GM18499 (cell line): ENCODE measurements around the gene SLC45A3.
"Not testable (repeated sequence)": the region's sequence is repeated elsewhere in the genome, so short reads cannot be mapped to it uniquely, and the experiment has no call there.

Source experiments
- ATAC-seq: cut with Tn5 transposase; IDR thresholded peaks from one replicate; pipeline ENCODE4 v1.9.1; 2021; ENCODE audit warnings: moderate number of reproducible peaks; ENCODE audit not compliant: insufficient read depth, unreplicated experiment

SLC45A3 gene

DNA sequence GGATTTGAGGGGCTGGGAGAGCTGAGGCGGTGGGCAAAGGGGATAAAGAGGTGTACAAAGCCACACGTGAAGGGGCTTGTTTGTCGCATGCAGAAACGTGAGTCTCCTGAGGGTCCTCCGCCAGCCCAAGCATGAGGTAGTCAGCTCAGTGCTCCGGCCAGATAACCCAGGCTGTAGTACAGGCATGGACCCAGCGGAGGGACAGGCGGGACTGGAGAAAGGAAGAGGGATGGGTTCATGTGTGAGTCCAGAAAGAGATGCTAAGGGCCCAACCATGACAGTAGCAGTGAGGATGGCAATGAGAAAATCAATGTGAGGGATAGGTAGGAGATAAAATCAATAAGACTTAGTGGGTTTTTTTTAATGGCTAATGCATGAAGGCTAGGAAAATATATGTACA, 34.8 kb downstream of the SLC45A3 start:
- ATAC-seq, result no peak

DNA sequence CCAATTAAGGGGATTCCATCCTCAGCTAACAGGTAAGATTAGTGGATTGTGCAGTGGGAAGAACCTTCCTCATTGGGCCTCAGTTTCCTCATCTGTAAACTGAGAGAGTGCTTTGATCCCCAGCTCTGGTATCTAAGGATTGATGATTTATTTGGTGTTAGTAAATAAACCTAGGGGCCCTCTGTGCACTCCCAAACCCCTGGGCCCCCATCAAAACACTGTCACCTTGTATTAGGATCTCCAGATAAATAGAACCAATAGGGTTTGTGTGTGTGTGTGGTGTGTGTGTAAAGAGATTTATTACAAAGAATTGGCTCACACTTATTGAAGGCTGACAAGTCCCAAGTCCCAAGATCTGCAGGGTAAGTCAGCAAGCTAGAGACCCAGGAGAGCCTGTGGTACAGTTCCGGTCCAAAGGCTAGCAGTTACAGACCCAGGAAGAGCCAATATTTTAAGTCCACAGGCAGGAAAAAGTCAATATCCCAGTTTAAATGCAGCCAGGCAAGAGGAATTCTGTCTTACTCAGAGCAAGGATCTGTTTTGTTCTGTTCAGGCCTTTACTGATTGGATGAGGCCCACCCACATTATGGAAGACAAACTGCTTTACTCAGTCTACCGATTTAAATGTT, 37.5 kb downstream of the SLC45A3 start:
- ATAC-seq, result no peak

DNA sequence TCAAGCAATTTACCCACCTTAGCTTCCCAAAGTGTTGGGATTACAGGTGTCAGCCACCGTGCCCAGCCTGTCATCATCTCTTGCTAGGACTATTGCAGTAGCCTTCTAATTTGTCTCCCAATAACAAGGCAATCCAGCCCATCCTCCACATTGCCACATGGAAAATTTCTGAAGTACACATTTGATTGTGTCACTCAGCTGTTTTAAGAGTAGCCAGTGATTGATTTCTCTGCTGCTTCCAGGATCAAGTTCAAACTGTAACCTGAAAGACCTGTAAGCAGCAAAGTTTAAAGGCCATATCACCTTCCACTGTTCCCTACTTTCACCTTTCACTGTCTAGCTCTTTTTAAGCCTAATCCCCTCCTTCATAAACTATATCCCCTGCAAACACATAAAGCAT, 40.7 kb downstream of the SLC45A3 start:
- no peak for ATAC-seq

GRCh38 chr1:205637854-205638468, 42.3 kb downstream of the SLC45A3 start:
- ATAC-seq, result no peak

DNA sequence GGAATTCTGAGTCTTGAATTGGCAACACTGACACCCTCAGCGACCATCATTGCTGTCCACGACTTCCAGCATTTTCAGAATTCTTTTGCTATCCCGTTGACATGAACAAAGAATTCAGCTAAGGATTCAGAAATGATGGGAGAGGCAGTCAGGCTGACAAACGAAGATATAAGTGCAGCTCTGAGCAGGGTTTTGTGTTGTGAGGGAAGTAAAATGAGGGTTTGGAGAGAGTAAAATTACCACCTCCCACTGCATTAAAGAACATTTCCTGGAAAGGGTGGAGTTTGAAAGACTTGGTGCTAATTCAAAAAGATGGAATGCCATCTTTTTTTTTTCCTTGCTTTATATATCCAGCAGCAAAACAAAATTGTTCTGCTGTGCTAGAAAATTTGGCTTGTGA, 43.6 kb downstream of the SLC45A3 start:
- no peak for ATAC-seq

- ATAC-seq, result not testable (repeated sequence)
Observed at GRCh38 chr1:205636138-205636530, 44.2 kb downstream of the SLC45A3 start.

DNA sequence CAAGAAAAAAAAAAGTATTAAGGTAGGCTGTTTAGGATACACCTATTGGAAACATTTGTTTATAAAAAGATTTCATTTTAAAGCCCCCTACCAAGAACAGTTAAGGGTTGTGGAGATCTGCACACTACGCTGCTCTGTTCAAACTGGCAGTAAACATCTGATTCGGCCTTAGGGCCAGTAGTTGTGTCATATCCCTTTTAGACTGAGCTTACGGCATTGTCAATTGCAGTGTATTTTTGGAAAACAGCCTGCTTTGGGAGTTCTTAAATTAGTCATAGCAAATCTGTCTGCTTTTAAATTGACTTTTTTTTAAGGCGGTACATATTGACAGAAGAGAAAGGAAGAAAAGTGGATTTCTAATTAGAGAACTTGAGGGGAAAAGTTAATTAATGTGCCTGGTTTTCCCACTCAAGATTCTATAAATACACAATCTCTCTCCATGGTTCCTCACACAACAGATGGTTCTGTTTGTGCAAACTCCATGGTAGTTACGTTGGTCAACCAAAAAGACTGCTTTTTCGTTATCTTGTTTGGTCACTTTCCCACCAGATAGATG, 46.8 kb downstream of the SLC45A3 start:
- no peak for ATAC-seq

DNA sequence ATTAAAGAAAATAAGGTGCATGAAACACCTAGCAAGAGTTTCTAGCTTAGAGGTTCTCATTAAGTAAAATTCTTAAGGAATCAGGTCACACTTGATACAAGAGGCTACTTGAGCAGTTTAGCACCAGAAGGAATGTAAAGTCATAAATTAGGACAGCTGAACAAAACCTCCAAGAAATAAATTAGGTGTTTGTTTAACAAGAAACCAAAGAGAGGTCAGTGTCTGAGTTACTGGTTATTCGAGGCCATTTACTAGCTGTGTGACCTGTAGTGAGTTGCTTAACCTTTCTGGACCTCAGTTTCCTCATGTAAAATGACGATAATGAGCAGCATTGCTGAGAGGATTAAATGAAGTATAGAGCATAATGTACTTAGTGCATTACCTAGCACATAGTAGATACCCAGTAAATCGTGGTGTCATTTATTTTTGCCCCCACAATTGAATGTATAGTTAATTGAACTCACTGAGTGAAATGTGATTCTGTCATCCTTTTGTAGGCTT, 47.6 kb downstream of the SLC45A3 start:
- no peak for ATAC-seq

DNA sequence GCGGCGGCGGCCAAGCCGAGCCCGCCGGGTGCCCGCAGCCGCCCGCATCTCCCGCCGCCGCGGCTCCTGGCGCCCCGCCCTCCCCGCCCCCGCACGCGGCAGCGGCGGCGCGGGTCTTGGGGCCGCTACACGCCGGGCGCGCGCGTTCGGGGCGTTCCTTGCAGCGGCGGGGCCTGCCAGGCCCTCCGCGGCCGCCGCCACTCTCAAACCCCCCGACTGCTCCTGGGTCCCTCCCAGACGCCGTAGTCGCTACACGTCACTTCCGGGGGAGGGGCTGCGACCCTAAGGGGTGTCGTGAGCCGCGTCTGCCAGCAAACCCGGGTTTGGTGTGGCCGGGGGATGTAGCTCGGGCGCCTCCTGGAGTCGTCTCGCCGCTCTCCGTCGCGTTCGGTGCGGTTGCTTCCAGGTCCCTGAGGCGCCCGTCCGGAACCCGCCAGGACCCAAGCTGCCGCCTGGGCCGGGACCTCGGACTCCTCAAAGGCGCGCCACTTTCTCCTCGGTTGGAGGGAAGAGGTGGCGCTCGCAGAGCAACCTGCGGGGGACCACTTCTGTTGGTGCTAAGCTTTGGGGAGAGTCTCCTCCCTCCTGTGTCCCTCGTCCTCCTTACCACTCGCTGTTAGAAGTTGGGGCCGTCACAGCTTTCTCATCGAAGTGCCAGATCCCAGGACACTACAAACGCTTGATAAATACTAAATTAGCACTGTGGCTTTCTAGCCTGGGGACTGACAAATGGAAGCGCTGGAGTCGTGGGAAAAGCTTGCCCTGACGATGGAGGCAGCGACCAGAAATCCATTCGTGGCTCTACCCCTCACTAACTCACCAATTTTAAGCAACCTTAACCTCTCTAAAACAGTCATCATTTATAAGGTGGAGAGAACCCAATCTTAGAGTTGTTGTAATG, 48.3 kb downstream of the SLC45A3 start, which contains the start of gene ELK4:
Gene ELK4 (minus strand): TSS at position 244 of the 901 bp plus-strand sequence. CDS start 8,129 bp downstream, outside the sequence.
- peak; percentile 37 for ATAC-seq

GRCh38 chr1:205631010-205631767, 49.1 kb downstream of the SLC45A3 start:
- peak; percentile 52 for ATAC-seq

DNA sequence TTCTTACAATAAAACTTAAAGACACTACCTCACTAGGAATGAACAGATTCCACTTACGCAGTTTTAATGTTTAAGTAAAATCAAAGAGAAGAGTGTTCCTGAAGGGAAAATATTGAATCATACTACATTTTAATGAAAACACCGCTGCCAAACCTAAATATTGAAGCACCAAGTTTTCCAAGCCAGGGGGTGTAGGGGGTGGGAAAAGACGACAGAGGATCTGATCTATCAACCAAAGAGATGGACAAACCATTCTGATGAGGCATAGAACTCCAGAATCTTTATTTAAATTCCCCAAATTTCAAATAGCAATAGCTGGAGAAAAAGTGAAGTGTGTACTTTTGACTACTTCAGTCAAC, 49.7 kb downstream of the SLC45A3 start:
- ATAC-seq, result no peak

GRCh38 chr1:205630241-205630640, 50.1 kb downstream of the SLC45A3 start:
- ATAC-seq, result no peak

DNA sequence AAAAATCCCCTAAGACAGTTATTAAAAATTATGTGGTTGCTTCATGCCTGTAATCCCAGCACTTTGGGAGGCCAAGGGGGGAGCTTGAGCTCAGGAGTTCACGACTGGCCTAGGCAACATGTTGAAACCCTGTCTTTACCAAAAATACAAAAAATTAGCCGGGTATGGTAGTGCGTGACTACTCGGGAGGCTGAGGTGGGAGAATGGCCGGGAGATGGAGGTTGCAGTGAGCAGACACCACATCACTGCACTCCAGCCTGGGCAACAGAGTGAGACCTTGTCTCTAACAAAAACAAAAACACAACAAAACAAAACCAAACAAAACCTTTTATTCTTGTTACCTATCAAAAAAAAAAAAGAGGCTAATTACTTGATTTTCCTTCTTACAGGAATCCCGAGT, 50.6 kb downstream of the SLC45A3 start:
- ATAC-seq, result no peak

- ATAC-seq, result no peak
Observed at GRCh38 chr1:205627956-205628355, 52.4 kb downstream of the SLC45A3 start.

DNA sequence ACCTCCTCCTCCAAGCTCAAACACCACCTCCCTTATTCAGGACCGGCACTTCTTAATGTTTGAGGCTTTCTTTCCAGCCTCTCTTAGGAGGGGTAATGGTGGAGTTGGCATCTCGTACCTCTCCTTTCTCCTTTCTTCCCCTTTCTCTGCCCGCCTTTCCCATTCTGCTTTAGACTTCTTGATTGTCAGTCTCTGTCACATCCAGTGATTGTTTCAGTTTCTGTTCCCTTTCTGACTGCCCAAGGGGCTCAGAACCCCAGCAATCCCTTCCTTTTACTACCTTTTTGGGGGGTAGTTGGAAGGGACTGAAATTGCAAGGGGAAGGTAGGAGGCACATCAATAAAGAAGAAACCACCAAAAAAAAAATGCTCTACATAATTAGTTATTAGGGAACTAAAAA, 54.1 kb downstream of the SLC45A3 start:
- ATAC-seq, result no peak

GRCh38 chr1:205623646-205624045, 56.7 kb downstream of the SLC45A3 start:
- ATAC-seq, result no peak

GRCh38 chr1:205620269-205620668, 60.0 kb downstream of the SLC45A3 start:
- ATAC-seq, result no peak

- no peak for ATAC-seq
Observed at GRCh38 chr1:205619376-205619775, 60.9 kb downstream of the SLC45A3 start.

- ATAC-seq, result no peak
Observed at GRCh38 chr1:205616563-205617293, 63.6 kb downstream of the SLC45A3 start.
